Caco-2 (cell line): ENCODE data around the gene OPTC. TPM values are rescaled to one million over a fixed set of nuclear protein-coding genes. Genes with fewer than 3 reads are reported as not detected.

ENCODE experiments used
- BruUV-seq: library from RNA; stranded (reverse); fragments of 400-500 nt; replicated peaks from 2 replicates; lab custom pipeline; 2021; lab: Mats Ljungman, UMichigan
- CTCF ChIA-PET: fragments of 300-600 bp; sonication (Branson Sonifier 250); formaldehyde crosslinking; loops from one replicate; lab custom pipeline; 2022; ENCODE audit warnings: antibody characterized with exemption; lab: Charles Lee
- POLR2A ChIA-PET: fragments of 300-600 bp; sonication (Branson Sonifier 250); formaldehyde crosslinking; loops from one replicate; lab custom pipeline; 2022; ENCODE audit warnings: antibody characterized with exemption; lab: Charles Lee
- DNase-seq, 2 experiments: peaks; one replicate each; pipeline versions ENCODE4 v3.0.0 to v3.0.0-alpha.2; 2020 to 2022
- H3K27me3 ChIP-seq: replicated peaks from 2 replicates; pipeline ENCODE4 v1.6.0; 2011; ENCODE audit warnings: low read length; ENCODE audit not compliant: control insufficient read depth, insufficient read depth
- H3K36me3 ChIP-seq: 2 replicates; pipeline ENCODE4 v1.5.1; 2011; ENCODE audit warnings: low read length; ENCODE audit not compliant: control insufficient read depth, insufficient read depth
- H3K4me1 ChIP-seq: fragments of 250-450 bp; sonication (Bioruptor Pico); 2 replicates; pipeline ENCODE4 v1.5.1; 2020; ENCODE audit warnings: mild to moderate bottlenecking
- H3K4me3 ChIP-seq: 2 replicates; pipeline ENCODE4 v1.5.1; 2011; ENCODE audit warnings: low read depth, mild to moderate bottlenecking, control low read depth, low read length
- H3K9me3 ChIP-seq: fragments of 250-450 bp; sonication (Bioruptor Pico); 2 replicates; pipeline ENCODE4 v1.5.1; 2020; ENCODE audit warnings: mild to moderate bottlenecking, moderate library complexity
- H3K27ac Mint-ChIP-seq: one replicate; pipeline ENCODE4 v1.8.0; 2022; ENCODE audit warnings: mixed read lengths; ENCODE audit not compliant: unreplicated experiment
- H3K27me3 Mint-ChIP-seq: one replicate; pipeline ENCODE4 v1.8.0; 2022; ENCODE audit warnings: mixed read lengths; ENCODE audit not compliant: insufficient read depth, unreplicated experiment
- H3K36me3 Mint-ChIP-seq: one replicate; pipeline ENCODE4 v1.8.0; 2022; ENCODE audit warnings: mild to moderate bottlenecking, mixed read lengths; ENCODE audit not compliant: insufficient read depth, unreplicated experiment
- H3K4me1 Mint-ChIP-seq: one replicate; pipeline ENCODE4 v1.8.0; 2022; ENCODE audit warnings: low read depth, mixed read lengths; ENCODE audit not compliant: unreplicated experiment
- H3K4me3 Mint-ChIP-seq: one replicate; pipeline ENCODE4 v1.8.0; 2022; ENCODE audit warnings: mild to moderate bottlenecking, moderate library complexity, mixed read lengths; ENCODE audit not compliant: unreplicated experiment
- H3K9me3 Mint-ChIP-seq: one replicate; pipeline ENCODE4 v1.8.0; 2022; ENCODE audit warnings: mixed read lengths; ENCODE audit not compliant: unreplicated experiment
- CTCF ChIP-seq, 2 experiments: fragments of 200-600 bp in 1 of 2; IDR thresholded peaks; 1 replicate in 1 of 2; 2 replicates in 1 of 2; pipeline versions ENCODE4 v1.5.1 to v1.8.0; 2011 to 2022; ENCODE audit warnings: antibody characterized with exemption in 1 of 2, control low read depth in 1 of 2, inconsistent platforms in 1 of 2, low read depth in 1 of 2, low read length in 1 of 2, mild to moderate bottlenecking in 1 of 2, moderate library complexity in 1 of 2; ENCODE audit not compliant: insufficient read depth in 1 of 2, severe bottlenecking in 1 of 2, unreplicated experiment in 1 of 2
- intact Hi-C: fragments of 100-400 bp; cut with micrococcal nuclease; formaldehyde crosslinking; loops from one replicate; pipeline ENCODE4 v1.10.0; 2022; ENCODE audit not compliant: unreplicated experiment
- total RNA-seq: library from RNA; stranded (reverse); gene quantifications from 2 replicates; pipeline ENCODE4 v1.2.3, GENCODE V29; 2022

Gene OPTC
- total RNA-seq, 1 experiment from 2014 or later = not detected

GRCh38 chr1:203526572-203526971 is 32.6 kb downstream of the OPTC start:
- no peaks in the 10 kb centered on the region for H3K9me3 ChIP-seq
- Mint-ChIP-seq H3K4me3 (no peak overlapping the region), H3K36me3 (no peaks in the 10 kb centered on the region), H3K4me1 (peaks cover 9% of the 10 kb centered on the region), H3K9me3 (no peaks in the 10 kb centered on the region), H3K27ac (peak overlapping the region; percentile 5), H3K27me3 (no peaks in the 10 kb centered on the region)
- TF ChIP-seq CTCF (IDR thresholded peaks at IDR 0.05; ENCODE audit: insufficient read depth in 1 of 2, low read depth in 1 of 2, low read length in 1 of 2, severe bottlenecking in 1 of 2, unreplicated experiment in 1 of 2) = no peak
- no peaks in the 10 kb centered on the region for H3K36me3 ChIP-seq
- H3K4me1 ChIP-seq = no peaks in the 10 kb centered on the region
- no peaks in the 10 kb centered on the region for H3K27me3 ChIP-seq
- ChIA-PET POLR2A (no interaction called here), CTCF (no interaction called here)
- BruUV-seq = no TSS peak
- H3K4me3 ChIP-seq = no peak overlapping the region
- DNase-seq = no peak
- intact Hi-C loops = no loop called here

GRCh38 chr1:203527013-203527412 is 33.1 kb downstream of the OPTC start:
- H3K4me3 ChIP-seq = no peak overlapping the region
- no peaks in the 10 kb centered on the region for H3K36me3 ChIP-seq
- DNase-seq = no peak
- no peaks in the 10 kb centered on the region for H3K9me3 ChIP-seq
- POLR2A ChIA-PET = no interaction called here
- H3K4me1 ChIP-seq = no peaks in the 10 kb centered on the region
- Mint-ChIP-seq H3K27me3 (no peaks in the 10 kb centered on the region), H3K4me3 (no peak overlapping the region), H3K27ac (peak overlapping the region; percentile 5), H3K9me3 (no peaks in the 10 kb centered on the region), H3K36me3 (no peaks in the 10 kb centered on the region), H3K4me1 (peaks cover 9% of the 10 kb centered on the region)
- no peaks in the 10 kb centered on the region for H3K27me3 ChIP-seq
- intact Hi-C loops = no loop called here
- no TSS peak for BruUV-seq
- TF ChIP-seq CTCF (IDR thresholded peaks at IDR 0.05; ENCODE audit: insufficient read depth in 1 of 2, low read depth in 1 of 2, low read length in 1 of 2, severe bottlenecking in 1 of 2, unreplicated experiment in 1 of 2) = no peak
- CTCF ChIA-PET = no interaction called here

GRCh38 chr1:203528063-203528462 is 34.1 kb downstream of the OPTC start:
- Mint-ChIP-seq H3K27me3 (no peaks in the 10 kb centered on the region), H3K36me3 (no peaks in the 10 kb centered on the region), H3K27ac (no peak overlapping the region), H3K4me3 (no peak overlapping the region), H3K9me3 (no peaks in the 10 kb centered on the region), H3K4me1 (peaks cover 9% of the 10 kb centered on the region)
- CTCF ChIA-PET = interaction anchor here (0.6 to 1.3 kb wide), 2 partner anchors 10 to 162 kb away, joined by 3 read pairs; no protein-coding TSS in a partner anchor
- POLR2A ChIA-PET = no interaction called here
- no peak for DNase-seq
- intact Hi-C loops = no loop called here
- Histone ChIP-seq H3K27me3 (no peaks in the 10 kb centered on the region), H3K36me3 (no peaks in the 10 kb centered on the region), H3K4me1 (no peaks in the 10 kb centered on the region), H3K4me3 (no peak overlapping the region), H3K9me3 (no peaks in the 10 kb centered on the region)
- no TSS peak for BruUV-seq
- no peak for TF ChIP-seq CTCF (IDR thresholded peaks at IDR 0.05; ENCODE audit: insufficient read depth in 1 of 2, low read depth in 1 of 2, low read length in 1 of 2, severe bottlenecking in 1 of 2, unreplicated experiment in 1 of 2)
